ENCODE results near the gene S100A3.
A peak's percentile ranks its signal among the peaks of the same experiment; 100 is the strongest.
"Not testable (repeated sequence)": the region's sequence is repeated elsewhere in the genome, so short reads cannot be mapped to it uniquely, and the experiment has no call there.

S100A3 gene

GRCh38 chr1:153548722-153549688 is at the start of gene S100A3:
Gene S100A3, minus strand, starts transcription at chr1:153549258. Its CDS starts 773 bp downstream, at chr1:153548485.
- no peak for DNase-seq

GRCh38 chr1:153598309-153599172 is 49.5 kb upstream of the S100A3 start:
- DNase-seq: peak; percentile 27

GRCh38 chr1:153597206-153597605 is 48.1 kb upstream of the S100A3 start:
- DNase-seq: no peak

- DNase-seq: no peak
These were observed 43.7 kb upstream of the S100A3 start for GRCh38 chr1:153592748-153593147.

GRCh38 chr1:153588482-153588881 is 39.4 kb upstream of the S100A3 start:
- DNase-seq: no peak

GRCh38 chr1:153588033-153588432 is 39.0 kb upstream of the S100A3 start:
- DNase-seq: not testable (repeated sequence)

GRCh38 chr1:153587314-153587713 is 38.3 kb upstream of the S100A3 start:
- no peak for DNase-seq

GRCh38 chr1:153586347-153586746 is 37.3 kb upstream of the S100A3 start:
- DNase-seq: no peak

- DNase-seq: no peak
These were observed 35.9 kb upstream of the S100A3 start for GRCh38 chr1:153585006-153585405.

- no peak for DNase-seq
These were observed 34.9 kb upstream of the S100A3 start for GRCh38 chr1:153583976-153584375.

- not testable (repeated sequence) for DNase-seq
These were observed 34.5 kb upstream of the S100A3 start for GRCh38 chr1:153583514-153583913.

- not testable (repeated sequence) for DNase-seq
These were observed 33.8 kb upstream of the S100A3 start for GRCh38 chr1:153582836-153583235.

- no peak for DNase-seq
These were observed 29.9 kb upstream of the S100A3 start for GRCh38 chr1:153578936-153579335.

GRCh38 chr1:153578490-153578889 is 29.4 kb upstream of the S100A3 start:
- no peak for DNase-seq

- no peak for DNase-seq
These were observed 28.6 kb upstream of the S100A3 start for GRCh38 chr1:153577624-153578051.

- no peak for DNase-seq
These were observed 28.1 kb upstream of the S100A3 start for GRCh38 chr1:153577138-153577537.

- not testable (repeated sequence) for DNase-seq
These were observed 26.4 kb upstream of the S100A3 start for GRCh38 chr1:153575497-153575896.

GRCh38 chr1:153575081-153575491 is 26.0 kb upstream of the S100A3 start:
- DNase-seq: not testable (repeated sequence)

- no peak for DNase-seq
These were observed 24.3 kb upstream of the S100A3 start for GRCh38 chr1:153573351-153573750.

GRCh38 chr1:153572569-153573015 is 23.5 kb upstream of the S100A3 start:
- DNase-seq: no peak

- no peak for DNase-seq
These were observed 22.6 kb upstream of the S100A3 start for GRCh38 chr1:153571706-153572105.

- DNase-seq: no peak
These were observed 21.8 kb upstream of the S100A3 start for GRCh38 chr1:153570874-153571273.

- no peak for DNase-seq
These were observed 20.4 kb upstream of the S100A3 start for GRCh38 chr1:153569465-153569864.
